Chondrocyte (in vitro differentiated cells): ENCODE data around the gene GTPBP2. TPM values are rescaled to one million over a fixed set of nuclear protein-coding genes. Genes with fewer than 3 reads are reported as not detected.
A peak's percentile ranks its signal among the peaks of the same experiment; 100 is the strongest.

ENCODE experiments used
- DNase-seq: peaks from one replicate; pipeline ENCODE4 v3.0.0; 2021; ENCODE audit warnings: mixed read lengths, low spot score
- H3K27ac Mint-ChIP-seq: one replicate; pipeline ENCODE4 v1.8.0; 2021; ENCODE audit warnings: mild to moderate bottlenecking, moderate library complexity, mixed read lengths; ENCODE audit not compliant: unreplicated experiment
- H3K27me3 Mint-ChIP-seq: 2 replicates; pipeline ENCODE4 v1.8.0; 2021; ENCODE audit warnings: low read depth, mixed read lengths
- H3K36me3 Mint-ChIP-seq: 2 replicates; pipeline ENCODE4 v1.8.0; 2021; ENCODE audit warnings: low read depth, mixed read lengths
- H3K4me1 Mint-ChIP-seq: 2 replicates; pipeline ENCODE4 v1.8.0; 2021; ENCODE audit warnings: low read depth, mild to moderate bottlenecking, mixed read lengths
- H3K4me3 Mint-ChIP-seq: one replicate; pipeline ENCODE4 v1.8.0; 2021; ENCODE audit warnings: mild to moderate bottlenecking, moderate library complexity, mixed read lengths; ENCODE audit not compliant: unreplicated experiment
- H3K9me3 Mint-ChIP-seq: 2 replicates; pipeline ENCODE4 v1.8.0; 2021; ENCODE audit warnings: low read depth, mixed read lengths
- total RNA-seq: library from RNA; stranded (reverse); gene quantifications from 3 replicates; pipeline ENCODE4 v1.2.1, GENCODE V29; 2021
- TF ChIP-seq, protein P1 (sequence below): fragments of 200-600 bp; sonication (generic); IDR thresholded peaks from 2 replicates; pipeline ENCODE4 v1.5.0; 2021; ENCODE audit warnings: antibody characterized with exemption, mild to moderate bottlenecking, moderate library complexity

The GTPBP2 gene
- total RNA-seq, 1 donor from 2014 or later, result 126 TPM

GRCh38 chr6:43624786-43625288 is 4.2 kb downstream of the GTPBP2 start:
- H3K4me3 Mint-ChIP-seq, result no peak overlapping the region
- no peak for DNase-seq
- peak overlapping the region; percentile 100 for H3K27ac Mint-ChIP-seq
- H3K9me3 Mint-ChIP-seq, result no peaks in the 10 kb centered on the region
- H3K36me3 Mint-ChIP-seq, result peaks cover 39% of the 10 kb centered on the region
- H3K27me3 Mint-ChIP-seq, result no peaks in the 10 kb centered on the region
- TF ChIP-seq, protein P1, sequence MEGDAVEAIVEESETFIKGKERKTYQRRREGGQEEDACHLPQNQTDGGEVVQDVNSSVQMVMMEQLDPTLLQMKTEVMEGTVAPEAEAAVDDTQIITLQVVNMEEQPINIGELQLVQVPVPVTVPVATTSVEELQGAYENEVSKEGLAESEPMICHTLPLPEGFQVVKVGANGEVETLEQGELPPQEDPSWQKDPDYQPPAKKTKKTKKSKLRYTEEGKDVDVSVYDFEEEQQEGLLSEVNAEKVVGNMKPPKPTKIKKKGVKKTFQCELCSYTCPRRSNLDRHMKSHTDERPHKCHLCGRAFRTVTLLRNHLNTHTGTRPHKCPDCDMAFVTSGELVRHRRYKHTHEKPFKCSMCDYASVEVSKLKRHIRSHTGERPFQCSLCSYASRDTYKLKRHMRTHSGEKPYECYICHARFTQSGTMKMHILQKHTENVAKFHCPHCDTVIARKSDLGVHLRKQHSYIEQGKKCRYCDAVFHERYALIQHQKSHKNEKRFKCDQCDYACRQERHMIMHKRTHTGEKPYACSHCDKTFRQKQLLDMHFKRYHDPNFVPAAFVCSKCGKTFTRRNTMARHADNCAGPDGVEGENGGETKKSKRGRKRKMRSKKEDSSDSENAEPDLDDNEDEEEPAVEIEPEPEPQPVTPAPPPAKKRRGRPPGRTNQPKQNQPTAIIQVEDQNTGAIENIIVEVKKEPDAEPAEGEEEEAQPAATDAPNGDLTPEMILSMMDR, result no peak
- H3K4me1 Mint-ChIP-seq, result peaks cover 38% of the 10 kb centered on the region

GRCh38 chr6:43623880-43624785 is 4.9 kb downstream of the GTPBP2 start:
- H3K27me3 Mint-ChIP-seq, result no peaks in the 10 kb centered on the region
- H3K36me3 Mint-ChIP-seq, result peaks cover 42% of the 10 kb centered on the region
- TF ChIP-seq, protein P1, result no peak
- peak overlapping the region; percentile 100 for H3K27ac Mint-ChIP-seq
- peaks cover 38% of the 10 kb centered on the region for H3K4me1 Mint-ChIP-seq
- DNase-seq, result no peak
- H3K4me3 Mint-ChIP-seq, result no peak overlapping the region
- no peaks in the 10 kb centered on the region for H3K9me3 Mint-ChIP-seq

- Mint-ChIP-seq H3K27me3 (no peaks in the 10 kb centered on the region), H3K4me1 (peaks cover 27% of the 10 kb centered on the region), H3K9me3 (no peaks in the 10 kb centered on the region), H3K36me3 (peaks cover 42% of the 10 kb centered on the region), H3K4me3 (no peak overlapping the region), H3K27ac (peak overlapping the region; percentile 49)
- TF ChIP-seq, protein P1, result no peak
- peak; percentile 79 for DNase-seq
Observed at GRCh38 chr6:43622541-43622940, 6.5 kb downstream of the GTPBP2 start.

GRCh38 chr6:43621836-43622180 is 7.3 kb downstream of the GTPBP2 start:
- no peak overlapping the region for H3K4me3 Mint-ChIP-seq
- H3K27me3 Mint-ChIP-seq, result no peaks in the 10 kb centered on the region
- H3K27ac Mint-ChIP-seq, result peak overlapping the region; percentile 39
- H3K4me1 Mint-ChIP-seq, result peaks cover 20% of the 10 kb centered on the region
- peaks cover 39% of the 10 kb centered on the region for H3K36me3 Mint-ChIP-seq
- TF ChIP-seq, protein P1, result no peak
- no peaks in the 10 kb centered on the region for H3K9me3 Mint-ChIP-seq
- no peak for DNase-seq

DNA sequence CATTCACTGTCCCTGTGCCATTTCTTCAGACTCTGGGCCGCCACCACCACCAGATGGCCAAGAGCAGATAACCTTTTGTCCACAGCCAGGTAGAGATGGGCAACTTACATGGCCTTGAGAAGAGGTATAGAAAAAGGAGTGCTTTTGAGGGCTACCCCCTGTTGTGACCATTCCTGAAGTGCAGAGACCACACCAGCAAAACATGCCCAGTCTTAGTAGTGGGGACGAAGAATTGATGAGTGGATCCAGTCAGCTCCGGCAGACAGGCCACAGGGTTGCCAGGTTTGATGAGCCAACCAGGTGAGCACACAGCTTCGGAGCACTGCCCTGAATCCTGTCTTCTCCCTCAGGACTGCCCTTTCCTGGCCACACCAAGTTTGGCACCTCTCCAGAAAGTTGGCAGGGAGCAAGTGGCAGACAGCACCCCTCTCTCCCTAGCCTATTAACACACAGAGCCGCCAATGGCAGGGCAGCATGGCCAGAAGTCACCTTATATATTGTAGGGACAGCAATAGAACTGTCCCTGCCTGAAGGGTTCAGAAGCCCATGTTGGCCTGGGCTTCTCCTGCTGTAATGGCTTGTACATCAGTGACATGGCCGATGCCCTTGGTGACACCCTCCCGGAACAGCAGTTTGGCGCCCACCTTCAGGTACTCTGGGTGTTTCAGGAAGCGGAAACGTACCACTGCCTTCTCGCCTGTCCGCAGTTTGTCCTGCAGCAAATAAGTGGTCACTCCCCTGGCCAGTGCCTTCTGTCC is 7.8 kb downstream of the GTPBP2 start:
- no peak for DNase-seq
- Mint-ChIP-seq H3K9me3 (no peaks in the 10 kb centered on the region), H3K27ac (peak overlapping the region; percentile 39), H3K36me3 (peaks cover 36% of the 10 kb centered on the region), H3K4me1 (peaks cover 14% of the 10 kb centered on the region), H3K27me3 (no peaks in the 10 kb centered on the region), H3K4me3 (no peak overlapping the region)
- TF ChIP-seq, protein P1, result no peak
